GM12878 (cell line): ENCODE results near the gene IFT81. TPM values are rescaled to one million over a fixed set of nuclear protein-coding genes. Genes with fewer than 3 reads are reported as not detected.

Experiments
- ATAC-seq: fragments of 200-7000 bp; cut with Tn5 transposase; 3 replicates; pipeline ENCODE4 v1.9.1; 2020; ENCODE audit warnings: mild to moderate bottlenecking, moderate library complexity
- BruUV-seq: library from RNA; stranded (reverse); fragments of 400-500 nt; replicated peaks from 2 replicates; lab custom pipeline; 2021; lab: Mats Ljungman, UMichigan
- CTCF ChIA-PET: fragments of 300-600 bp; sonication (Branson Sonifier 250); formaldehyde crosslinking; extraction: SDS; loops from one replicate; lab custom pipeline; 2021; ENCODE audit warnings: inconsistent platforms; lab: Yijun Ruan, JAX
- POLR2A ChIA-PET: fragments of 350-600 bp; formaldehyde crosslinking; extraction: SDS; loops from one replicate; lab custom pipeline; 2021; ENCODE audit warnings: inconsistent platforms; lab: Charles Lee
- RAD21 ChIA-PET: fragments of 300-600 bp; sonication (Branson Sonifier 250); formaldehyde crosslinking; loops from one replicate; lab custom pipeline; 2023; ENCODE audit warnings: antibody characterized with exemption; ENCODE audit not compliant: unreplicated experiment; lab: Charles Lee
- SMC1A ChIA-PET: fragments of 300-600 bp; sonication (Branson Sonifier 250); formaldehyde crosslinking; loops from one replicate; lab custom pipeline; 2023; ENCODE audit not compliant: unreplicated experiment, uncharacterized antibody; lab: Charles Lee
- DNase-seq: peaks from one replicate; pipeline ENCODE4 v3.0.0-alpha.2; 2011; ENCODE audit warnings: low read depth, low spot score
- FAIRE-seq: peaks from 3 replicates; lab custom pipeline; 2011; peaks lifted over from hg19 to GRCh38; lab: Jason Lieb, UNC
- H2AFZ ChIP-seq: 2 replicates; pipeline ENCODE4 v1.6.0; 2011; ENCODE audit warnings: low read depth, low read length, control low read depth; ENCODE audit not compliant: control insufficient read depth
- H3K27ac ChIP-seq: 2 replicates; pipeline ENCODE4 v1.5.1; 2011; ENCODE audit warnings: control low read depth; ENCODE audit not compliant: control insufficient read depth, insufficient read depth
- H3K27me3 ChIP-seq, 2 experiments: replicated peaks in 1 of 2; 2 replicates each; pipeline versions ENCODE4 v1.6.0 to v1.6.1; 2011; ENCODE audit warnings: low read length in 1 of 2; ENCODE audit not compliant: control insufficient read depth in 2 of 2, insufficient read depth in 2 of 2
- H3K36me3 ChIP-seq, 2 experiments: 2 replicates each; pipeline ENCODE4 v1.5.1; 2011; ENCODE audit warnings: low read length in 1 of 2; ENCODE audit not compliant: control insufficient read depth in 2 of 2, insufficient read depth in 2 of 2
- H3K4me1 ChIP-seq: 2 replicates; pipeline ENCODE4 v1.6.1; 2011; ENCODE audit warnings: mild to moderate bottlenecking, low read length, moderate library complexity, mixed read lengths; ENCODE audit not compliant: control insufficient read depth, insufficient read depth
- H3K4me2 ChIP-seq: 2 replicates; pipeline ENCODE4 v1.6.0; 2011; ENCODE audit warnings: control low read depth; ENCODE audit not compliant: control insufficient read depth, insufficient read depth
- H3K4me3 ChIP-seq: fragments of 200-600 bp; sonication (generic); 2 replicates; pipeline ENCODE4 v1.5.1; 2016
- H3K79me2 ChIP-seq: 2 replicates; pipeline ENCODE4 v1.6.0; 2011; ENCODE audit warnings: low read length; ENCODE audit not compliant: control insufficient read depth, insufficient read depth
- H3K9ac ChIP-seq: 2 replicates; pipeline ENCODE4 v1.8.0; 2011; ENCODE audit warnings: low read length, control low read depth, mixed read lengths; ENCODE audit not compliant: control insufficient read depth, insufficient read depth
- H3K9me3 ChIP-seq: replicated peaks from 3 replicates; pipeline ENCODE4 v1.5.1; 2011; ENCODE audit warnings: mild to moderate bottlenecking, low read length; ENCODE audit not compliant: control insufficient read depth, insufficient read depth
- H4K20me1 ChIP-seq: 2 replicates; pipeline ENCODE4 v1.6.0; 2011; ENCODE audit not compliant: control insufficient read depth, insufficient read depth
- BACH1 ChIP-seq: fragments of 450-650 bp; IDR thresholded peaks from 2 replicates; pipeline ENCODE4 v1.6.1; 2017; ENCODE audit warnings: mild to moderate bottlenecking, borderline replicate concordance
- BMI1 ChIP-seq: fragments of 450-650 bp; IDR thresholded peaks from 2 replicates; pipeline ENCODE4 v1.6.1; 2016; ENCODE audit warnings: mild to moderate bottlenecking, moderate library complexity, borderline replicate concordance
- BRCA1 ChIP-seq: IDR thresholded peaks from 2 replicates; pipeline ENCODE4 v1.6.1; 2011; ENCODE audit warnings: low read depth, low read length, improper control_type of control experiment
- CBFB ChIP-seq: IDR thresholded peaks from 2 replicates; pipeline ENCODE4 v1.6.1; 2016; ENCODE audit warnings: antibody characterized with exemption, low read depth
- CBX5 ChIP-seq: sonication (generic); IDR thresholded peaks from 2 replicates; pipeline ENCODE4 v1.6.1; 2016; ENCODE audit warnings: low read depth, moderate library complexity, mild to moderate bottlenecking, inconsistent platforms
- CHD1 ChIP-seq: IDR thresholded peaks from 2 replicates; pipeline ENCODE4 v1.6.1; 2012; ENCODE audit warnings: low read depth, low read length, improper control_type of control experiment
- CREB1 ChIP-seq: IDR thresholded peaks from 2 replicates; pipeline ENCODE4 v1.6.1; 2012; ENCODE audit warnings: low read depth, mild to moderate bottlenecking, inconsistent platforms
- DPF2 ChIP-seq: fragments of 450-650 bp; IDR thresholded peaks from 2 replicates; pipeline ENCODE4 v1.6.1; 2017; ENCODE audit warnings: mild to moderate bottlenecking
- ETV6 ChIP-seq, 2 experiments: fragments of 450-650 bp in 1 of 2; IDR thresholded peaks in 1 of 2; conservative IDR thresholded peaks in 1 of 2; 2 replicates each; pipeline ENCODE4 v1.6.1; 2014; ENCODE audit warnings: antibody characterized with exemption in 1 of 2, borderline replicate concordance in 1 of 2, low read depth in 1 of 2, mild to moderate bottlenecking in 1 of 2, moderate library complexity in 1 of 2
- HCFC1 ChIP-seq: fragments of 150-350 bp; IDR thresholded peaks from 2 replicates; pipeline ENCODE4 v1.6.1; 2014; ENCODE audit warnings: low read length
- HDAC6 ChIP-seq: fragments of 200-600 bp; sonication (generic); IDR thresholded peaks from one replicate; pipeline ENCODE4 v1.8.0; 2017; ENCODE audit warnings: antibody characterized with exemption; ENCODE audit not compliant: unreplicated experiment
- JUNB ChIP-seq: IDR thresholded peaks from 2 replicates; pipeline ENCODE4 v1.6.1; 2016; ENCODE audit warnings: antibody characterized with exemption, mild to moderate bottlenecking
- MTA3 ChIP-seq: IDR thresholded peaks from 2 replicates; pipeline ENCODE4 v1.6.1; 2012; ENCODE audit warnings: low read length, inconsistent platforms, borderline replicate concordance
- RUNX3 ChIP-seq: IDR thresholded peaks from 2 replicates; pipeline ENCODE4 v1.6.1; 2012; ENCODE audit warnings: low read length, inconsistent platforms
- SIX5 ChIP-seq: IDR thresholded peaks from 2 replicates; pipeline ENCODE4 v1.6.1; 2011; ENCODE audit warnings: mild to moderate bottlenecking, low read depth, low read length, moderate library complexity; ENCODE audit not compliant: severe bottlenecking
- SP1 ChIP-seq: IDR thresholded peaks from one replicate; pipeline ENCODE4 v1.6.1; 2011; ENCODE audit warnings: low read depth, low read length
- SUZ12 ChIP-seq: fragments of 200-600 bp; sonication (generic); IDR thresholded peaks from one replicate; pipeline ENCODE4 v1.6.1; 2018; ENCODE audit warnings: antibody characterized with exemption, mild to moderate bottlenecking; ENCODE audit not compliant: unreplicated experiment
- TCF12 ChIP-seq: IDR thresholded peaks from 2 replicates; pipeline ENCODE4 v1.6.1; 2011; ENCODE audit warnings: low read depth, mild to moderate bottlenecking, low read length
- WGBS: methylation state at CpG from one replicate; pipeline ENCODE4 v1.1.6; 2016; ENCODE audit warnings: low lambda C conversion rate; ENCODE audit not compliant: insufficient replicate concordance, insufficient coverage; ENCODE audit errors: missing lambda C conversion rate; 5-methylcytosine and 5-hydroxymethylcytosine counted together
- in situ Hi-C: fragments of 300-500 bp; cut with MboI; formaldehyde crosslinking; loops from 9 replicates; pipeline ENCODE4 v1.14.3; 2018; ENCODE audit warnings: mixed read lengths
- intact Hi-C: fragments of 100-400 bp; cut with micrococcal nuclease; formaldehyde crosslinking; loops from one replicate; pipeline ENCODE4 v1.14.2; 2022; ENCODE audit not compliant: unreplicated experiment
- polyA plus RNA-seq, 11 experiments: library from polyadenylated mRNA; depleted of rRNA in 4 of 11; unstranded in 6 of 11; stranded (reverse) in 5 of 11; fragments of >200 nt; fragmentation: Nextera tagmentation in 4 of 11; fragmentation: Illumina TruSeq in 1 of 11; extraction: Ambion mirVana in 4 of 11; extraction: Trizol in 1 of 11; gene quantifications; 1 replicate in 1 of 11; 2 replicates in 10 of 11; pipeline versions ENCODE4 v1.2.1 to v1.2.3, GENCODE V29; 2011 to 2016; ENCODE audit warnings: inconsistent platforms in 2 of 11, missing spikeins in 2 of 11, low read depth in 1 of 11
- total RNA-seq, 4 experiments: library from RNA; depleted of rRNA in 3 of 4; stranded (reverse); fragments of >200 nt in 3 of 4; fragmentation: Illumina TruSeq in 1 of 4; extraction: Trizol in 1 of 4; gene quantifications; 2 replicates each; pipeline versions ENCODE4 v1.2.1 to v1.2.3, GENCODE V29; 2013 to 2021
- TF ChIP-seq, protein P1 (sequence below): fragments of 450-650 bp; formaldehyde crosslinking; IDR thresholded peaks from 2 replicates; pipeline ENCODE4 v1.4.0; 2020; ENCODE audit warnings: mild to moderate bottlenecking, moderate library complexity

The IFT81 gene
- total and polyA plus RNA-seq, 10 of the 15 experiments (the other 5 are each of a cell fraction or from before 2014, with no cell fraction given) = 4.1 to 9.9 (median 5.6) TPM

DNA sequence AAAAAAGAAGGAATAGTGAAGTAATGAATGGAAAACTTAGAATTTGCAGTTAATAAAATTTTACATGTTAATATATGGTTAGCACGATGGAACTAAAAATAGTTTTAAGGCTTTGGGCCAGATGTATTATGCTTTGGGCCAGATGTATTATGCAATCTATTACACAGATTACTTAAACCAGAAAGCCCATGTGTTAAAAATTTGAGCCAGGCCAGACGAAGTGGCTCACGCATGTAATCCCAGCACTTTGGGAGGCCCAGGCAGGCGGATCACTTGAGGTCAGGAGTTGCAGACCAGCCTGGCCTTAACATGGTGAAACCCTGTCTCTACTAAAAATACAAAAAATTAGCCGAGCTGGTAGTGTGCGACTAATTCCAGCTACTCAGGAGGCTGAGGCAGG, 17.2 kb downstream of the IFT81 start:
- no peak overlapping the region for H3K27ac ChIP-seq
- no peak overlapping the region for H3K9ac ChIP-seq
- no peaks in the 10 kb centered on the region for H4K20me1 ChIP-seq
- ChIA-PET SMC1A (no interaction called here), RAD21 (no interaction called here), CTCF (no interaction called here), POLR2A (no interaction called here)
- ATAC-seq = no peak
- intact Hi-C loops = no loop called here
- in situ Hi-C loops = no loop called here
- no peaks in the 10 kb centered on the region for H3K9me3 ChIP-seq
- 84% methylated on average over 6 of the region's 6 CpGs for WGBS
- BruUV-seq = no TSS peak
- no peaks in the 10 kb centered on the region for H3K4me1 ChIP-seq
- no peak for TF ChIP-seq SP1
- no peak for TF ChIP-seq CHD1
- TF ChIP-seq DPF2 = no peak
- TF ChIP-seq CREB1 = no peak
- no peak for TF ChIP-seq SIX5
- TF ChIP-seq, protein P1, sequence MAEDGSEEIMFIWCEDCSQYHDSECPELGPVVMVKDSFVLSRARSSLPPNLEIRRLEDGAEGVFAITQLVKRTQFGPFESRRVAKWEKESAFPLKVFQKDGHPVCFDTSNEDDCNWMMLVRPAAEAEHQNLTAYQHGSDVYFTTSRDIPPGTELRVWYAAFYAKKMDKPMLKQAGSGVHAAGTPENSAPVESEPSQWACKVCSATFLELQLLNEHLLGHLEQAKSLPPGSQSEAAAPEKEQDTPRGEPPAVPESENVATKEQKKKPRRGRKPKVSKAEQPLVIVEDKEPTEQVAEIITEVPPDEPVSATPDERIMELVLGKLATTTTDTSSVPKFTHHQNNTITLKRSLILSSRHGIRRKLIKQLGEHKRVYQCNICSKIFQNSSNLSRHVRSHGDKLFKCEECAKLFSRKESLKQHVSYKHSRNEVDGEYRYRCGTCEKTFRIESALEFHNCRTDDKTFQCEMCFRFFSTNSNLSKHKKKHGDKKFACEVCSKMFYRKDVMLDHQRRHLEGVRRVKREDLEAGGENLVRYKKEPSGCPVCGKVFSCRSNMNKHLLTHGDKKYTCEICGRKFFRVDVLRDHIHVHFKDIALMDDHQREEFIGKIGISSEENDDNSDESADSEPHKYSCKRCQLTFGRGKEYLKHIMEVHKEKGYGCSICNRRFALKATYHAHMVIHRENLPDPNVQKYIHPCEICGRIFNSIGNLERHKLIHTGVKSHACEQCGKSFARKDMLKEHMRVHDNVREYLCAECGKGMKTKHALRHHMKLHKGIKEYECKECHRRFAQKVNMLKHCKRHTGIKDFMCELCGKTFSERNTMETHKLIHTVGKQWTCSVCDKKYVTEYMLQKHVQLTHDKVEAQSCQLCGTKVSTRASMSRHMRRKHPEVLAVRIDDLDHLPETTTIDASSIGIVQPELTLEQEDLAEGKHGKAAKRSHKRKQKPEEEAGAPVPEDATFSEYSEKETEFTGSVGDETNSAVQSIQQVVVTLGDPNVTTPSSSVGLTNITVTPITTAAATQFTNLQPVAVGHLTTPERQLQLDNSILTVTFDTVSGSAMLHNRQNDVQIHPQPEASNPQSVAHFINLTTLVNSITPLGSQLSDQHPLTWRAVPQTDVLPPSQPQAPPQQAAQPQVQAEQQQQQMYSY (CRISPR knock-in tag) = no peak
- TF ChIP-seq CBFB = no peak
- no peak for TF ChIP-seq HDAC6
- no peak for TF ChIP-seq BRCA1
- no peak for TF ChIP-seq CBX5
- TF ChIP-seq BACH1 = no peak
- TF ChIP-seq MTA3 = no peak
- no peak for TF ChIP-seq SUZ12
- TF ChIP-seq JUNB = no peak
- TF ChIP-seq RUNX3 = no peak
- TF ChIP-seq BMI1 = no peak
- no peak for TF ChIP-seq ETV6 (conservative IDR thresholded peaks at IDR 0.05 in 1 of 2, IDR thresholded peaks at IDR 0.05 in 1 of 2; ENCODE audit: borderline replicate concordance in 1 of 2, low read depth in 1 of 2)
- TF ChIP-seq HCFC1 = no peak
- TF ChIP-seq TCF12 = no peak
- H3K27me3 ChIP-seq = no peaks in the 10 kb centered on the region
- no peak for DNase-seq
- H3K4me3 ChIP-seq = no peak overlapping the region
- H3K4me2 ChIP-seq = no peak overlapping the region
- no peaks in the 10 kb centered on the region for H3K79me2 ChIP-seq
- no peak for FAIRE-seq
- no peak overlapping the region for H2AFZ ChIP-seq
- no peaks in the 10 kb centered on the region; a peak in 1 of 4 replicates for H3K36me3 ChIP-seq
